ENCODE data around the gene SELENOO.

GRCh38 chr22:50210378-50211139 is 9.7 kb downstream of the SELENOO start:
- TF ChIP-seq, protein P1, sequence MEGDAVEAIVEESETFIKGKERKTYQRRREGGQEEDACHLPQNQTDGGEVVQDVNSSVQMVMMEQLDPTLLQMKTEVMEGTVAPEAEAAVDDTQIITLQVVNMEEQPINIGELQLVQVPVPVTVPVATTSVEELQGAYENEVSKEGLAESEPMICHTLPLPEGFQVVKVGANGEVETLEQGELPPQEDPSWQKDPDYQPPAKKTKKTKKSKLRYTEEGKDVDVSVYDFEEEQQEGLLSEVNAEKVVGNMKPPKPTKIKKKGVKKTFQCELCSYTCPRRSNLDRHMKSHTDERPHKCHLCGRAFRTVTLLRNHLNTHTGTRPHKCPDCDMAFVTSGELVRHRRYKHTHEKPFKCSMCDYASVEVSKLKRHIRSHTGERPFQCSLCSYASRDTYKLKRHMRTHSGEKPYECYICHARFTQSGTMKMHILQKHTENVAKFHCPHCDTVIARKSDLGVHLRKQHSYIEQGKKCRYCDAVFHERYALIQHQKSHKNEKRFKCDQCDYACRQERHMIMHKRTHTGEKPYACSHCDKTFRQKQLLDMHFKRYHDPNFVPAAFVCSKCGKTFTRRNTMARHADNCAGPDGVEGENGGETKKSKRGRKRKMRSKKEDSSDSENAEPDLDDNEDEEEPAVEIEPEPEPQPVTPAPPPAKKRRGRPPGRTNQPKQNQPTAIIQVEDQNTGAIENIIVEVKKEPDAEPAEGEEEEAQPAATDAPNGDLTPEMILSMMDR (IDR thresholded peaks at IDR 0.05): no peak
- no peak for TF ChIP-seq POLR2A (IDR thresholded peaks at IDR 0.05)
